ENCODE results near the gene ATP6V1B1. TPM values are rescaled to one million over a fixed set of nuclear protein-coding genes. Genes with fewer than 3 reads are reported as not detected.

ATP6V1B1 gene
- total RNA-seq, 2 donors from 2014 or later = not detected

- DNase-seq = no peak
- no peak for ATAC-seq (replicated peaks in 1 of 2)
- Mint-ChIP-seq H3K27ac (no peak overlapping the region), H3K9me3 (no peaks in the 10 kb centered on the region), H3K4me1 (ENCODE audit: low read depth) (peaks cover 33% of the 10 kb centered on the region), H3K27me3 (ENCODE audit: low read depth) (peaks cover 98% of the 10 kb centered on the region), H3K4me3 (no peak overlapping the region), H3K36me3 (ENCODE audit: insufficient read depth in 2 of 2) (no peaks in the 10 kb centered on the region)
Measured at GRCh38 chr2:70895249-70895648, 40.5 kb upstream of the ATP6V1B1 start.

DNA sequence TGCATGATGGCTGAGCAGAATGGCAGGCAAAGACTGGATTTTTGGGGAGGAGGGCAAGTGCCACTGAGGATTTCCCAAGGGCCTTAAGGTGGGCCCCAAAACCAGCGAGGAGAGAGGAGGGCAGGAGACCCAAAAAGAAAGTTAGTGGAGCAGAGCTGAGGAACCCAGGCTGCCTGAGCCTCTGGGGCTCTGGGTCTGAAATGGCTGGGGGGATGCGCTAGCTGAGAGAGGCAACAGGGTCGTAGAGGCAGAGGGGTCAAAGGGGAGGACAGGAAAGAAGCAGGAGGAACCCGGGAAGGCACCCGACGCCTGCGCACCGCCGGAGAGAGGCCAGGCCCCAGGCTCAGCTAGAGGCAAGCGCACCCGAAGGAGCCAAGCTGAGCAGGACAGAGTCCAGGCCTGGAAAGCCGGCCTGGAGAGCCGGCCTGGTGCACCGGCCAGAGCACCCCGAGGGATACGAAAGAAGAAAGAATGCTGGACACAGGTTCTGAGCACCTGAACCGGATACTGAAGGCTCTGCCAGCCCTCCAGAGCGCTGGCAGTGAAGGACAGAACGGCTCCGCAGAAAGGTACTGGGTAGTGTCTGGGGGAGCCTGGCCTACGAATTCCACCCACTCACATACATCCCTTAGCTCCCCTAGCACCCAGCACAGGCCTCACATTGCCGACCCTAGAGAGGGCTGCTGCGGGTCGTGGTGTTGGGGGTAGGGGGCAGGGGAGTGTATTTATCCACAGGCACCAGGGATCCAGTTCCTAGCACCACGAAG lies 39.5 kb upstream of the ATP6V1B1 start:
- ATAC-seq (replicated peaks in 1 of 2) (no peak), DNase-seq (no peak)
- peaks cover 97% of the 10 kb centered on the region for H3K27me3 Mint-ChIP-seq (ENCODE audit: low read depth)
- no peaks in the 10 kb centered on the region for H3K9me3 Mint-ChIP-seq
- H3K4me3 Mint-ChIP-seq = peak overlapping the region in 1 of 2 donors; percentile 18
- peaks cover 40% of the 10 kb centered on the region for H3K4me1 Mint-ChIP-seq (ENCODE audit: low read depth)
- H3K36me3 Mint-ChIP-seq (ENCODE audit: insufficient read depth in 2 of 2) = no peaks in the 10 kb centered on the region
- no peak overlapping the region for H3K27ac Mint-ChIP-seq

DNA sequence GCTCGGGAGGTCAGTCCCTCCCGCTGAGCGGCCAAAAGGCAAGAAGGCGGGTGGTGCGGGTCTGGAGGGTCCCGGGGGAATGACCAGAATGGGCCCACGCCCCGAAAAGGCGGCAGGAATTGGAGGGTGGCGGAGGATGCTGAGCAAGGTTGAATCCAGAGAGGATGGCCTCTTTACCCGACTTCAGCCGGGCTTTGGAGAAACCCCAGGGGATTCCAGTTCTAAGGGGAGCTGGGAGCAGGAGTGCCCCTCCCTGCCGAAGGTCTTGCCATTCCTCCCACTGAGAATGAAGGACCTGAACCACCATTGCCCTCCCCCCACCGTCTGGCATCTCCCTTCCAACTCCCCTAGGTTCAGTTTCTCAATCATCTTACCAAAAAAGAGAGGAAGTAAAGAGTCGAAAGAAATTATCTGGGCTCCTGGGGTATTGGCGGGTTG lies 38.9 kb upstream of the ATP6V1B1 start:
- H3K4me3 Mint-ChIP-seq = peak overlapping the region in 1 of 2 donors; percentile 44

DNA sequence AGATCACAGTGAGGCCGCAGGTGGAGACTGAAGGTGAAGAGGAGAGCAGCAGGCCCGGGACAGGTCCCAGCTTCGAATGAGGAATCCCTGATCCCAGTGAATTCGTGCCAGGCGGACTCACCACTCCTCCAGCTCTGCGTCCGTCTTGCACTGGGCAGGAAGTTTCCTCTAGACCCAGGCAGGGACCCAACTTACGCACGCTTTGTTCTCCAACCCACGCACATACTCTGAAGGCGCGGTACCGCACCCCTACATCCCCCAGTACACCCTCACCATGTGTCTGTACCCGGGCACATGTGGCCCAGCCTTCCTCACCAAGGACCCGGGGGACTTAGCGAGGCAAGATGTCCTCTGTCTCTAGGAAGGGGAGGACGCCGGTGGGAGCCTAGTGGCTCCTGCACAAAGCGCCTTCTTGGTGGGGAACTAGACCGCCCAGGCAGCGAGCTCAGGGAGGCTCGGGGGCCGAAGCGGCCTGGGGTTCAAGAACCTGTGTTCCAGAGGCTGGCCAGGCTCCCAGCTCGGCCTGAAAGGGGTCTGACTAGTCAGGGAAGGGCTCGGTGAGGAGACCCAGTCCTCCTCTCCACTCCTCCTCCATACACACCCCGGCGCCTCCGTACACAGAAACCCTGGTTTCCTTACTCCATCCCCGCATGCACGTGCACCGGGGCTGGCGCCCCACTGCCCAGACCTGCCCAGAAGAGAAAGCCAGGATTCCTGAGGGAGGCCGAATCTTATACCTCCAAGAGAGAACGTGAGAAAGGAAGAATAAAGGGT lies 38.3 kb upstream of the ATP6V1B1 start:
- ATAC-seq (replicated peaks in 1 of 2) = no peak

More for the DNA sequence above, 38.9 kb upstream of the ATP6V1B1 start:
- Mint-ChIP-seq H3K36me3 (ENCODE audit: insufficient read depth in 2 of 2) (no peaks in the 10 kb centered on the region), H3K27me3 (ENCODE audit: low read depth) (peaks cover 97% of the 10 kb centered on the region), H3K27ac (no peak overlapping the region), H3K4me1 (ENCODE audit: low read depth) (peaks cover 46% of the 10 kb centered on the region), H3K9me3 (no peaks in the 10 kb centered on the region)
- DNase-seq = no peak
- no peak for ATAC-seq (replicated peaks in 1 of 2)

DNA sequence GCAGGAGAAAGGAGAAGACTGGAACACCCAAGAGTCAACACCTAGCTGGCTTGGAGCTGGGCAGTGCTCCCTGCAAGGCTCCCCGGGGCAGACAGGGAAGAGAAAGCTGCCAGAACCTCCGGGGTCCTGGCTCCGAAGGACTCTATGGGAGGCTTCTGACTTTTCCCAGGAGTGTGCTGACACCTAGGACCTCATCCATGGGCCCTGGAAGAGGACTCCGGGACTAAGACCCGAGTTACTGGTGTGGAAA lies 37.8 kb upstream of the ATP6V1B1 start:
- Mint-ChIP-seq H3K9me3 (no peaks in the 10 kb centered on the region), H3K4me1 (ENCODE audit: low read depth) (peaks cover 50% of the 10 kb centered on the region), H3K27me3 (ENCODE audit: low read depth) (peaks cover 97% of the 10 kb centered on the region), H3K27ac (no peak overlapping the region), H3K36me3 (ENCODE audit: insufficient read depth in 2 of 2) (peaks cover 0 to 2% of the 10 kb centered on the region in 2 donors), H3K4me3 (peak overlapping the region in 1 of 2 donors; percentile 44)
- no peak for ATAC-seq (replicated peaks in 1 of 2)
- no peak for DNase-seq

More for the DNA sequence above, 38.3 kb upstream of the ATP6V1B1 start:
- peak overlapping the region; percentile 11 to 44 for H3K4me3 Mint-ChIP-seq
- DNase-seq = no peak
- H3K27ac Mint-ChIP-seq = no peak overlapping the region
- no peaks in the 10 kb centered on the region for H3K9me3 Mint-ChIP-seq
- peaks cover 50% of the 10 kb centered on the region for H3K4me1 Mint-ChIP-seq (ENCODE audit: low read depth)
- H3K36me3 Mint-ChIP-seq (ENCODE audit: insufficient read depth in 2 of 2) = peaks cover 0 to 2% of the 10 kb centered on the region in 2 donors
- H3K27me3 Mint-ChIP-seq (ENCODE audit: low read depth) = peaks cover 97% of the 10 kb centered on the region

DNA sequence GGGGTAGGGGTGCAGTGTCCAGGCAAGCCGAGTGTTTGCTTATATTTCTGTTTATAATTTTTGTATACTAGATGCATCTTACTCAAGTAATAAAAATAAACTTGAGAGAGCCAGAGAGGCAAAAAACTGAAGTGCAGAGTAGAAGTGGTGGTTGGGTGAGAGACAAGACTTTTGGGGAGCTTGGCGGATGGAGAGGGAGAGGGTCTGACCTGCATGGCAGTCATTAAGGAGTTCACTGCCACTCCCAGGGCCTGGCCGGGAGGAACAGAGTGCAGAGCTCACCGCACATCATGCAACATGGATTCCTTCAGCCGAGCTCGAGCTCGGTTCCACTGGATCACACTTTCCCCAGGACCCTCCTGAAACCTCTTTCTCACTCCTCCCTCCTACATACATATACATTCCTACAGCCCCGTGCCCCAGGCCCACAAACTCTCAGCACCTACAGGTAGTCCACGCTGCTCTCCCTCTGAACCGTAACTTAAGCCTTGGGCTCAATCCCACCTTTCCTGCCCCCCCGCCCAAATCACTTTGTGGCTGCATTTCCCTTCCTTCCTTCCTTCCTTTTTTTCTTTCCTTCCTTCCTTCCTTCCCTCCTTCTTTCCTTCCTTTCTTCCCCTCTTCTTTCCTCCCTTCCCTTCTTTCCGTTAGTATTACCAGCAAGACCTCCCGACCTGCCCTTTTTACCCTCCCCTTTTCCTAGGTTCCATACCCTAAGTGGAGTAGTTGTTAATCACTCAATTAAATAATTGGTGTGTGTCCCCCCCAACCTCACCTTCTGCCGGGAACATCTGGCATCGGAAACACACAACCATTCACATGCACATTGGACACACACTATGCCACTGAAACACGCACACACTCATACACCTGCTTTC lies 37.1 kb upstream of the ATP6V1B1 start:
- no peak overlapping the region for H3K27ac Mint-ChIP-seq
- H3K36me3 Mint-ChIP-seq (ENCODE audit: insufficient read depth in 2 of 2) = peaks cover 0 to 2% of the 10 kb centered on the region in 2 donors

GRCh38 chr2:70901227-70902066 lies 34.3 kb upstream of the ATP6V1B1 start:
- H3K9me3 Mint-ChIP-seq = no peaks in the 10 kb centered on the region
- H3K36me3 Mint-ChIP-seq (ENCODE audit: insufficient read depth in 2 of 2) = peaks cover 0 to 2% of the 10 kb centered on the region in 2 donors
- peak overlapping the region; percentile 83 for H3K4me3 Mint-ChIP-seq
- peaks cover 64% of the 10 kb centered on the region for H3K4me1 Mint-ChIP-seq (ENCODE audit: low read depth)
- peak; percentile 23 to 33 for ATAC-seq (replicated peaks in 1 of 2)
- H3K27ac Mint-ChIP-seq = no peak overlapping the region
- DNase-seq = peak in 1 of 2 donors; percentile 26
- peaks cover 99% of the 10 kb centered on the region for H3K27me3 Mint-ChIP-seq (ENCODE audit: low read depth)

More for the DNA sequence above, 37.1 kb upstream of the ATP6V1B1 start:
- H3K4me3 Mint-ChIP-seq = peak overlapping the region in 1 of 2 donors; percentile 19
- DNase-seq (no peak), ATAC-seq (replicated peaks in 1 of 2) (no peak)
- H3K9me3 Mint-ChIP-seq = no peaks in the 10 kb centered on the region
- H3K27me3 Mint-ChIP-seq (ENCODE audit: low read depth) = peaks cover 97% of the 10 kb centered on the region
- H3K4me1 Mint-ChIP-seq (ENCODE audit: low read depth) = peaks cover 50% of the 10 kb centered on the region

DNA sequence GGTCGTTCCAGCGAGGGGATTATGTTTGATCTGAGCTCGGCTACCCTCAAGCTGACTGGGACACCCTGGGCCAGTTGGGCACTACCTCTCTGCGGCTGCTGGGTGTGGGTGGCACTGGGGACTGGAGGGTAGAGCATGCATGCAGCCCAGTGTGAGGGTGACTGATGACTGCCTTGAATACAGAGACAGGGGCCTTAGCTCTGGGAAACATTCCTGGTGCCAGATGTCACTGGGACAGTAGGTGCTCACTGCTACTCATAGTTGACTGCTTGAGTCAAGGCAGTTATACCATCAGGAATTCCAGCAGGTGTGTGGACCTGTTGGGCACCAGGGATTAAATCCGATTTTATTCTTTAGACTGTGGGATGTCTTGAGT lies 33.6 kb upstream of the ATP6V1B1 start:
- H3K36me3 Mint-ChIP-seq (ENCODE audit: insufficient read depth in 2 of 2) = peaks cover 0 to 2% of the 10 kb centered on the region in 2 donors
- no peak for ATAC-seq (replicated peaks in 1 of 2)
- peaks cover 65% of the 10 kb centered on the region for H3K4me1 Mint-ChIP-seq (ENCODE audit: low read depth)
- H3K27me3 Mint-ChIP-seq (ENCODE audit: low read depth) = peaks cover 99% of the 10 kb centered on the region
- no peaks in the 10 kb centered on the region for H3K9me3 Mint-ChIP-seq
- no peak overlapping the region for H3K27ac Mint-ChIP-seq
- peak overlapping the region; percentile 76 to 83 for H3K4me3 Mint-ChIP-seq
- DNase-seq = no peak

- Mint-ChIP-seq H3K4me3 (peak overlapping the region; percentile 76 to 83), H3K27ac (no peak overlapping the region), H3K27me3 (ENCODE audit: low read depth) (peaks cover 99% of the 10 kb centered on the region), H3K9me3 (no peaks in the 10 kb centered on the region), H3K36me3 (ENCODE audit: insufficient read depth in 2 of 2) (peaks cover 0 to 2% of the 10 kb centered on the region in 2 donors), H3K4me1 (ENCODE audit: low read depth) (peaks cover 65% of the 10 kb centered on the region)
- DNase-seq (no peak), ATAC-seq (replicated peaks in 1 of 2) (no peak)
Measured at GRCh38 chr2:70902579-70902978, 33.1 kb upstream of the ATP6V1B1 start.

- Mint-ChIP-seq H3K4me3 (no peak overlapping the region), H3K9me3 (no peaks in the 10 kb centered on the region), H3K4me1 (ENCODE audit: low read depth) (peaks cover 61% of the 10 kb centered on the region), H3K27me3 (ENCODE audit: low read depth) (peaks cover 95% of the 10 kb centered on the region), H3K36me3 (ENCODE audit: insufficient read depth in 2 of 2) (peaks cover 0 to 2% of the 10 kb centered on the region in 2 donors), H3K27ac (no peak overlapping the region)
- DNase-seq (no peak), ATAC-seq (replicated peaks in 1 of 2) (no peak)
Measured at GRCh38 chr2:70903171-70903570, 32.5 kb upstream of the ATP6V1B1 start.

- no peak for DNase-seq
- no peak for ATAC-seq (replicated peaks in 1 of 2)
- Mint-ChIP-seq H3K9me3 (no peaks in the 10 kb centered on the region), H3K27ac (no peak overlapping the region), H3K4me3 (no peak overlapping the region), H3K36me3 (ENCODE audit: insufficient read depth in 2 of 2) (peaks cover 0 to 2% of the 10 kb centered on the region in 2 donors), H3K4me1 (ENCODE audit: low read depth) (peaks cover 58% of the 10 kb centered on the region), H3K27me3 (ENCODE audit: low read depth) (peaks cover 95% of the 10 kb centered on the region)
Measured at GRCh38 chr2:70903641-70904340, 31.9 kb upstream of the ATP6V1B1 start.
